ENCODE measurements around the gene SLFN5.
A peak's percentile ranks its signal among the peaks of the same experiment; 100 is the strongest.

DNA sequence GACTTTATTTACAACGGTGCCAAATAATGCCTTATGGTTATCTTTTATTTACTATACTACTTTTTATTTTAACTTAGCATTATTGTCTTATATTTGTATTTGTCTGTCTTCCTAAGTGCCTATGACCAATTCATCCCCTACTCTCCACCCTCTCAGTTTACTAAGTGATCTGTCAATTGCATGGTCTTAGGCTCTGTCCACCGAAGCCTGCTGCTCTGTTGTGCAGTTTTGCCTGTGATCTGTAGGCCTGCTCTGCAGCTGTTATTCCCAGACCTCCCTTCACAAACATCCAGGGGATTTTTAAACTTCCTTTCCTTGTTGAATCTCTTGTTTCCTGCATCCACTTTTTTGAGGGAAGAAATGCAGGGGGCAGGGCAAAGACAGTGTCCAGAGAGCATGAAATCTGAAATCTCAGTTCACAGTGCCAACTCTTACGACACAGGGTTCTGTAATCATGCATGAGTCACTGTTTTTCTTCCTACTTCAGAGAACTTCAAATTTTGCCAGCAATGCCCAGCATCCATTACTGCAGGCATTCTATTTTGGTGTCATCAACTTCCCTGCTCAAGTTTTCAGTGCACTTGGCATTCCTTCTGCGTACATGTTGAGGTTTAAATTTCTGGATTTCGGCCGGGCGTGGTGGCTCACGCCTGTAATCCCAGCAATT, 11.4 kb downstream of the SLFN5 start:
- TF ChIP-seq POLR2A (IDR thresholded peaks at IDR 0.05; ENCODE audit: low read depth, low read length): no peak
- TF ChIP-seq RAD21 (IDR thresholded peaks at IDR 0.05; ENCODE audit: low read length): no peak; the same call in 1 of the 2 replicates
- TF ChIP-seq MXI1 (IDR thresholded peaks at IDR 0.05; ENCODE audit: borderline replicate concordance, low read depth, low read length): peak; percentile 71; the same call in 1 of the 2 replicates
- TF ChIP-seq, protein P1, sequence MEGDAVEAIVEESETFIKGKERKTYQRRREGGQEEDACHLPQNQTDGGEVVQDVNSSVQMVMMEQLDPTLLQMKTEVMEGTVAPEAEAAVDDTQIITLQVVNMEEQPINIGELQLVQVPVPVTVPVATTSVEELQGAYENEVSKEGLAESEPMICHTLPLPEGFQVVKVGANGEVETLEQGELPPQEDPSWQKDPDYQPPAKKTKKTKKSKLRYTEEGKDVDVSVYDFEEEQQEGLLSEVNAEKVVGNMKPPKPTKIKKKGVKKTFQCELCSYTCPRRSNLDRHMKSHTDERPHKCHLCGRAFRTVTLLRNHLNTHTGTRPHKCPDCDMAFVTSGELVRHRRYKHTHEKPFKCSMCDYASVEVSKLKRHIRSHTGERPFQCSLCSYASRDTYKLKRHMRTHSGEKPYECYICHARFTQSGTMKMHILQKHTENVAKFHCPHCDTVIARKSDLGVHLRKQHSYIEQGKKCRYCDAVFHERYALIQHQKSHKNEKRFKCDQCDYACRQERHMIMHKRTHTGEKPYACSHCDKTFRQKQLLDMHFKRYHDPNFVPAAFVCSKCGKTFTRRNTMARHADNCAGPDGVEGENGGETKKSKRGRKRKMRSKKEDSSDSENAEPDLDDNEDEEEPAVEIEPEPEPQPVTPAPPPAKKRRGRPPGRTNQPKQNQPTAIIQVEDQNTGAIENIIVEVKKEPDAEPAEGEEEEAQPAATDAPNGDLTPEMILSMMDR (conservative IDR thresholded peaks at IDR 0.05; ENCODE audit: low read depth, low read length): no peak
- TF ChIP-seq BHLHE40 (IDR thresholded peaks at IDR 0.05; ENCODE audit: low read depth, low read length): no peak
- peak; percentile 90 for TF ChIP-seq FOS (IDR thresholded peaks at IDR 0.05; ENCODE audit: low read depth, low read length)
- no peak for TF ChIP-seq RFX5 (IDR thresholded peaks at IDR 0.05; ENCODE audit: low read depth, low read length)
- TF ChIP-seq CEBPB (IDR thresholded peaks at IDR 0.05; ENCODE audit: low read depth, low read length): peak; percentile 98
- no peak for TF ChIP-seq RCOR1 (IDR thresholded peaks at IDR 0.05; ENCODE audit: insufficient replicate concordance, low read length)
- TF ChIP-seq, protein P2, sequence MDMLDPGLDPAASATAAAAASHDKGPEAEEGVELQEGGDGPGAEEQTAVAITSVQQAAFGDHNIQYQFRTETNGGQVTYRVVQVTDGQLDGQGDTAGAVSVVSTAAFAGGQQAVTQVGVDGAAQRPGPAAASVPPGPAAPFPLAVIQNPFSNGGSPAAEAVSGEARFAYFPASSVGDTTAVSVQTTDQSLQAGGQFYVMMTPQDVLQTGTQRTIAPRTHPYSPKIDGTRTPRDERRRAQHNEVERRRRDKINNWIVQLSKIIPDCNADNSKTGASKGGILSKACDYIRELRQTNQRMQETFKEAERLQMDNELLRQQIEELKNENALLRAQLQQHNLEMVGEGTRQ (IDR thresholded peaks at IDR 0.05; ENCODE audit: low read depth, low read length): no peak
- TF ChIP-seq, protein P3, sequence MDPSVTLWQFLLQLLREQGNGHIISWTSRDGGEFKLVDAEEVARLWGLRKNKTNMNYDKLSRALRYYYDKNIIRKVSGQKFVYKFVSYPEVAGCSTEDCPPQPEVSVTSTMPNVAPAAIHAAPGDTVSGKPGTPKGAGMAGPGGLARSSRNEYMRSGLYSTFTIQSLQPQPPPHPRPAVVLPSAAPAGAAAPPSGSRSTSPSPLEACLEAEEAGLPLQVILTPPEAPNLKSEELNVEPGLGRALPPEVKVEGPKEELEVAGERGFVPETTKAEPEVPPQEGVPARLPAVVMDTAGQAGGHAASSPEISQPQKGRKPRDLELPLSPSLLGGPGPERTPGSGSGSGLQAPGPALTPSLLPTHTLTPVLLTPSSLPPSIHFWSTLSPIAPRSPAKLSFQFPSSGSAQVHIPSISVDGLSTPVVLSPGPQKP (IDR thresholded peaks at IDR 0.05; ENCODE audit: borderline replicate concordance, low read depth, low read length): no peak
